HuH-7 (cell line): ENCODE data around the gene C19orf47.
A peak's percentile ranks its signal among the peaks of the same experiment; 100 is the strongest.

Experiments
- DNase-seq: peaks from one replicate; pipeline ENCODE4 v3.0.0; 2011; ENCODE audit warnings: low spot score

C19orf47 gene

DNA sequence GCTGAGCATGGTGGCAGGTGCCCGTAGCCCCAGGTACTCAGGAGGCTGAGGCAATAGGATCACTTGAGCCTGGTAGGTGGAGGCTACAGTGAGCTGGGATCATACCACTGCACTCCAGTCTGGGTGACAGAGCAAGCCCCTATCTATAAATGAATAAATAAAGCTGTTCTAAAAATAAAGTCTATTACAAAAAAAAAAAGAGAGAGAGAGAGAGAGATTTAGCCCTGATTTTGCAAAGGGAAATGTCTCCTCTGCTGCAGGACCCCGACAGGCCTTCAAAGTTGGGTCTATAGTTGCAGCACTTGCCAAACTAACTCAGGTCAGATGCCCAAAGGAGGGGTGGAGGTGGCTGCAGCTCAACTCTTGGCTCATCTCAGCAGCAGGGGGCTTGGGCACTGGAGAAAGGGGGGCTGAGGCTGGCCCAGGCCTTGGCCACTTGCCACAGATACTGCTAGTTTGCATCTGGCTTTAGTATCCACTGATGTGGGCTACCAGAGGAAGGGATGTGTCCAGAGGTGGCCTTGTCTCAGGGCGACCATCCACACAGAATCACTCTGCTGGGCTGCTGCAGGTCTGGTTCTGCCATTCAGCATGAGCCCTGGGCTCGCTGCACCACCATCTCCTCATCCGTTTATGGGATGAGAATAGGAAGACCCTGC lies 32.3 kb downstream of the C19orf47 start:
- no peak for DNase-seq

GRCh38 chr19:40314656-40315055 lies 33.5 kb downstream of the C19orf47 start:
- DNase-seq = no peak

GRCh38 chr19:40313229-40313983 lies 34.8 kb downstream of the C19orf47 start:
- no peak for DNase-seq

DNA sequence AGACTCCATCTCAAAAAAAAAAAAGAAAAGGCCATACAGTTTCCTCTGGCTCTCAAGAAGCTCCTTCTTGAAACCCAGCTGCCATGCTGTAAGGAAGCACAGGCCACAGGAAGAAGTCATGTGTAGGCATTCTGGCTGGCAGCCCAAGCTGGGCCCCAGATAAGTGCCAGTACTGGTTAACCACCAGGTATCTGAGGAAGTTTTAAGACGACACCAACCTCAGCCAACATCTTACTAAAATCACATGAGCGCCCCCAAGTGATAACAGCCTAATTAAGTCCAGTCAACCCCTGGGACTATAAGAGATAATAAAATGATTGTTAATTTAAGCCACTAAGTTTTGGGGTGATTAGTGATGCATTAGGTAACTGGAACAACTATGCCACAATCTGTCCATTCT lies 35.7 kb downstream of the C19orf47 start:
- DNase-seq = no peak

DNA sequence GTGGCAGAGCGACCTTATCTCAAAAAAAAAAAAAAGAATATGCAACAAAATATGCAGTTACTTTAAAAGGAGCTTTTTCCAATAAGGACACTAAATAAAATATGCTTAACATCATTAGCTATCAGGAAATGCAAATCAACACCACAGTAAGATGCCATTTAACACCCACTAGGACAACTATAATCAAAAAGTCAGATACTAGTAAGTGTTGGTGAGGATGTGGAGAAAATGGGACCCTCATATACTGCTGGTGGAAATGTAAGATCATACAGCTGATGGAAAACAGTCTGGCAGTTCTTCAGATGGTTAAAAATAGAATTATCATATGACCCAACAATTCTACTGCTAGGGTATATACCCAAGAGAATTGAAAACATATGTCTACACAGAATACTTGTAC lies 38.5 kb downstream of the C19orf47 start:
- no peak for DNase-seq

- DNase-seq = peak; percentile 90
Observed at GRCh38 chr19:40305403-40305802, 42.8 kb downstream of the C19orf47 start.

- no peak for DNase-seq
Observed at GRCh38 chr19:40304306-40304705, 43.9 kb downstream of the C19orf47 start.

GRCh38 chr19:40303765-40304164 lies 44.4 kb downstream of the C19orf47 start:
- no peak for DNase-seq

DNA sequence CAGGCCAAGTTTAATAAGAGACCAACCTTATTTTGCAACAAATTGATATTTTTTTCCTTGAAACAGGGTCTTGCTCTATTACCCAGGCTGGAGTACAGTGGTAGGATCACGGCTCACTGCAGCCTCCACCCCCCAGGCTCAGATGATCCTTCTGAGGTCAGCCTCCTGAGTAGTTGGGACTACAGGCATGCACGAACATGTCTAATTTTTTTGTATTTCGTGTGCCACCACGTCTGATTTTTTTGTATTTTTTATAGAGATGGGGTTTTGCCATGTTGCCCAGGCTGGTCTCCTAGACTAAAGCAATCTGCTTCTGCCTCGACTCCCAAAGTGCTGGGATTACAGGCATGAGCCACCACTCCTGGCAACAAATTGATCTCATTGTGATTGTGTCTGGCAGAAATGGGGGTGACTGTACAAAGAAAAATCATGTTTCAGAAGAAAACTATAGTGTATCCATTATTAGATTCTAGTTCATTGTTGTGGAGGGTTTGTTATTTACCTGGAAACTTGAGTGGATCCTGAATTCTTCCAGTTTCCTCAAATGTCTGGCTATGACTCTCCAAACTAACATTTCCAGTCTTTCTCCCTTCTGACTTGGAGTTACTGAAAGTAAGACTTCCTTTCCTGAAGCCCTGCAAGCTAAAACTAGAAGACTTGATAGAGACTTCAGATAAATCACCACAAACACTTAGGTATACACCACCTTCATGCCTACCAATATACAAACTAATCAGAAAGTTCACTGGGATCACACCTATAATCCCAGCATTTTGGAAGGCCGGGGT lies 45.8 kb downstream of the C19orf47 start:
- no peak for DNase-seq

DNA sequence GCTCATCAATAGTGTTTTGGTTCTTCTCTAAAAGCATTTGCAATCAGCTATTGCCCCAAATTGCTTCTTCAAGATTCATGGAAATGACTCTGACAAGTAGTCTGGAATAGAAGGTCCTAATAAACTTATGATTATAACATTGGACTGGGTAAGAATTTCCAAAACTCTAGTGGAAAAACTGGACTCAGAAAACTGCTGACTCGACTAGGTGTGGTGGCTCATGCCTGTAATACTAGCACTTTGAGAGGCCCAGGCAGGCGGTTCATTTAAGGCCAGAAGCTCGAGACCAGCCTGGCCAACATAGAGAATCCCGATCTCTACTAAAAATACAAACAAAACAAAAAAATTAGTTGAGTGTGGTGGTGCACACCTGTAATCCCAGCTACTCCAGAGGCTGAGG lies 47.5 kb downstream of the C19orf47 start:
- no peak for DNase-seq

GRCh38 chr19:40298026-40298425 lies 50.2 kb downstream of the C19orf47 start:
- DNase-seq = no peak

DNA sequence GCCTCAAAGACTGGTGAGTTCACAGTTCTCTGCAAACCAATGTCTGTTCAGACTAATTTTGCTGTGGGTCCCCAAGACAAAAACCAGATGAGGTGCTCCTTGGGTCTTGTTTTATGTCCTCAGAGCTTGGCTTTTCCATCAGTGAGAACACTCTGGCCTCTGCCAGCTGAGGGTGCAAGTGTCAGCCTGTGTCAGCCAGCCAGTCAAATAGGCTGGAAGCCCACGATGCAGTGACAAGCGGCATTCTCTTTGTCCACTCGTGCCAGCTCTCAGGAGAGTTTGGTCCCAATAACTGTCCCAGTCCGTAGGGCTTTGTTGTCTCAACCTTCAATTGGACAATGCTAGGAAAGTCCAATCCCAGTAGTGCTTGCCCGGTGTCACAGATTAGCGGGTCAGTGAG lies 53.6 kb downstream of the C19orf47 start:
- DNase-seq = no peak

GRCh38 chr19:40286971-40287421 lies 61.2 kb downstream of the C19orf47 start:
- DNase-seq = no peak

DNA sequence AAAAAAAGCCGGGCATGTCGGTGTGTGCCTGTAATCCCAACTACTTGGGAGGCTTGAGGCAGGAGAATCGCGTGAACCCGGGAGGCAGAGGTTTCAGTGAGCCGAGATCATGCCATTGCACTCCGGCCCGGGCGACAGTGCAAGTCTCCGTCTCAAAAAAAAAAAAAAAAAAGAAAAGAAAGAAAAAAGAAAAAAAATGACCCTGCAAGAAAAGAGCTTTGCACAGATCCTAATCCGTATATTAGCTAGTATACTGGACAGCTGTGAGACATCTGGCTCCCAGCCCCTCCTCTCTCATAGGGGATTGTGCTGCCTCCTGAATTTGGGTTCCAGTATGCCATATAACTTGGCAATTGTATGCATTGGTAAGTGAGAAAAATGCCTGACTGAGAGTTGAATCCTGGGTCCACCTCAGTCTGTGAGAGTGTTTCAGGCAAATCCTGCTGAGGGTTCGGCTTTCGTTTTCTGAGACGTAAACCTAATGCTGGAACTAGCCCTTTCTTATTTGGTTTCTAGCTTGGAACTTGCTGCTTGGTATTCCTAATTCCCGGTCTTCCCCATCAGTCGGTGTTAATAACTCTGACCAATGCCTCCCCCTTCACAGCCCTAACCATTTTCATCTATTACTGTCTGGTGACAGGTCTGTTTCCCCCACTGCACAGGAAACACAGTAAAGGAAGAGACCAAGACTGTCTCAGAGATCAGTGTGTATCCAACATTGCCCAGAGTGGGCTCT lies 61.8 kb downstream of the C19orf47 start:
- DNase-seq = no peak

- peak; percentile 97 for DNase-seq
Observed at GRCh38 chr19:40285353-40286234, 62.6 kb downstream of the C19orf47 start.

GRCh38 chr19:40284501-40285352 lies 63.5 kb downstream of the C19orf47 start, which contains the start of gene AKT2:
AKT2 (minus strand) TSS chr19:40285345; CDS start chr19:40265267, 20,078 bp downstream.
- no peak for DNase-seq

DNA sequence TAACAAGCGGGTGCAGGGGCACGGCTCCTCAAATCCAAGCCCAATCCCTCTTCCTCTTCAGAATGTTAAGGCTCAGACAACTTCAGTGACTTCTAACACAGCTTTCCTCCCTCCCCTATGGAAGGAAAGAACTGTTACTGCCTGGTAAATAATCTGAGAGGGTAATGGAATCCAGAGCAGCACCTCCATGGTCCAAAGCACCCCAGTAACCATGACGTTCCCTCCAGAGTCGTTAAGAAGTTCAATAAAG lies 64.0 kb downstream of the C19orf47 start:
- DNase-seq = no peak

DNA sequence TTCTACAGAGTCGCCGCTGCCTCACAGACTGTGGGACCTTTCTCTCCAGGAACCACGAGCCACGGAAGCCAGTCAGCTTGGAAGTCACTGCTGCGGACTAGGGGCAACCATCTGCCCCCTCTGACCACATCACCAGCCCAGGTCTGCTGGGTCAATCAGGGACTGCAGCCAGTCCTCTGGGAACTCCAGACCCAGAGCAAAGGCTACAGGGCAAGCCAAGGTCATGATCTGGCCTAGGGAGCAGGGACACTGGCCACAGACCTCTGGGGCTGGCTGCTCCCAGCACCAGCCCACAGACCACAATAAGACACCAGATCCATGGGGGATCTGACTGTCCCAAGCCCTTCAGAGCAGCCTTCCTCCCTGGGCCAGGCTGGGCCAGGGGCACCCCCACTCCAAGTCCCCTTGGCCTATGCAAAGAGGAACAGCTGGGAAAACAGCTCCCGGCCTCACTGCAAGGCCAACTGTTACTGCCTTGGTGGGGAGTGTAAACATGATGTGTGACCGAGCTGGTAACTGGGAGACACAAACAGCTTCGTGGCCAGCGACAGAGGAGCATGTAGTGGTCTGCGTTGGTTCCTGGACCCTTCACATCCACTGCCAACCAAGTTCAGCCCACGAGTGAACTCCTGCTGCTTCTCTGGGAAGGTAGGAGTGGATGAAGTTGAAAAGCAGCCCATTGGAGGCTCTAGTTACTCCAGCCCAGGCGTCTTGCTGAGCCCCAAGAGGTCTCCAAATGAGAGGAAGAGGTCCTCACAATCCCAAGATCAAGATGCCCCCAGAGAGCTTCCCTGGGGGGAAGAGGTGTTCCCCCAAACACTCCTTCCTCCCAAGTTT lies 64.6 kb downstream of the C19orf47 start:
- DNase-seq = no peak

DNA sequence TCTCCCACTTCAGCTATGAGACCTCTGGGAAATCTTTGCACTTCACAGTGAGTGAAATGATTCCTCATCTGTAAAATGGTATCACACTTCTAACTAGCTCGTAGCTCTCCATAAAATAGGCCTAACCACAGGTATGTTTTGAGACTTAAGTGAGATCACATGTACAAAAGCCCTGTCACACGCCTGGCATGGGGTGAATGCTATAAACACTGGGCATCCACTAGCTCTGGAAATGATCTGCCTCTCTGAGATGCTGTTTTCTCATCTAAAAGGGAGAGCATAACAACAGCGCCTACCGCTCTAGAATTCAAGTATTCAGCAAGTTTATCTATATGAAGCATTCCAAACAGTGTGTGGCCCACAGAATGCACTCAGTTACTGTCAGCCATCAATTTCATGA lies 65.3 kb downstream of the C19orf47 start:
- no peak for DNase-seq

- no peak for DNase-seq
Observed at GRCh38 chr19:40282209-40282580, 66.0 kb downstream of the C19orf47 start.
